Measurements from ENCODE around the gene CDH8.
"Not testable (repeated sequence)": the region's sequence is repeated elsewhere in the genome, so short reads cannot be mapped to it uniquely, and the experiment has no call there.

CDH8 gene

GRCh38 chr16:61820398-61820797, 215.8 kb downstream of the CDH8 start:
- intact Hi-C loops (cut with DNase I): no loop called here
- DNase-seq: no peak

GRCh38 chr16:61818850-61819249, 217.4 kb downstream of the CDH8 start:
- intact Hi-C loops (cut with DNase I): no loop called here

GRCh38 chr16:61817583-61818278, 218.5 kb downstream of the CDH8 start:
- intact Hi-C loops (cut with DNase I): no loop called here
- DNase-seq: no peak

More at GRCh38 chr16:61818850-61819249, 217.4 kb downstream of the CDH8 start:
- DNase-seq: no peak

- peak in 2 of 42 donors; percentile 4 to 22 for DNase-seq
- intact Hi-C loops (cut with DNase I): no loop called here
These were observed 221.4 kb downstream of the CDH8 start for GRCh38 chr16:61814726-61815347.

GRCh38 chr16:61813339-61813738, 222.9 kb downstream of the CDH8 start:
- DNase-seq: no peak
- intact Hi-C loops (cut with DNase I): no loop called here

GRCh38 chr16:61812251-61812650, 224.0 kb downstream of the CDH8 start:
- intact Hi-C loops (cut with DNase I): no loop called here
- no peak for DNase-seq

GRCh38 chr16:61807551-61807950, 228.7 kb downstream of the CDH8 start:
- DNase-seq: no peak
- intact Hi-C loops (cut with DNase I): no loop called here

- intact Hi-C loops (cut with DNase I); DNase-seq: not testable (repeated sequence)
These were observed 235.0 kb downstream of the CDH8 start for GRCh38 chr16:61801217-61801616.

GRCh38 chr16:61798741-61799140, 237.5 kb downstream of the CDH8 start:
- intact Hi-C loops (cut with DNase I): no loop called here
- no peak for DNase-seq

GRCh38 chr16:61797961-61798507, 238.2 kb downstream of the CDH8 start:
- DNase-seq: no peak
- intact Hi-C loops (cut with DNase I): no loop called here

- DNase-seq: no peak
- intact Hi-C loops (cut with DNase I): no loop called here
These were observed 238.9 kb downstream of the CDH8 start for GRCh38 chr16:61797296-61797795.

- intact Hi-C loops (cut with DNase I): no loop called here
- DNase-seq: peak in 2 of 42 donors; percentile 6 to 7
These were observed 243.9 kb downstream of the CDH8 start for GRCh38 chr16:61792194-61792909.

- intact Hi-C loops (cut with DNase I): no loop called here
These were observed 244.8 kb downstream of the CDH8 start for GRCh38 chr16:61791464-61791863.

GRCh38 chr16:61781855-61782254, 254.4 kb downstream of the CDH8 start:
- DNase-seq; intact Hi-C loops (cut with DNase I): not testable (repeated sequence)

More at GRCh38 chr16:61791464-61791863, 244.8 kb downstream of the CDH8 start:
- no peak for DNase-seq

- no peak for DNase-seq
- intact Hi-C loops (cut with DNase I): no loop called here
These were observed 256.1 kb downstream of the CDH8 start for GRCh38 chr16:61780161-61780560.

GRCh38 chr16:61770301-61770700, 265.9 kb downstream of the CDH8 start:
- intact Hi-C loops (cut with DNase I): no loop called here
- no peak for DNase-seq

GRCh38 chr16:61763991-61764390, 272.2 kb downstream of the CDH8 start:
- intact Hi-C loops (cut with DNase I): no loop called here
- DNase-seq: no peak

- intact Hi-C loops (cut with DNase I): no loop called here
- DNase-seq: peak in 10 of 42 donors; percentile 5 to 50 (median 16)
These were observed 273.2 kb downstream of the CDH8 start for GRCh38 chr16:61763013-61763412.

- DNase-seq: no peak
- intact Hi-C loops (cut with DNase I): no loop called here
These were observed 305.2 kb downstream of the CDH8 start for GRCh38 chr16:61730997-61731396.

GRCh38 chr16:61726701-61727100, 309.5 kb downstream of the CDH8 start:
- no peak for DNase-seq
- intact Hi-C loops (cut with DNase I): no loop called here
